Activated T-helper 9 cell treated with anti-CD3 and anti-CD28 coated beads, Interleukin-2, amount 50 U/mL, for 16 hours (primary cell): ENCODE results near the gene ASPM.
"Not testable (repeated sequence)": the region's sequence is repeated elsewhere in the genome, so short reads cannot be mapped to it uniquely, and the experiment has no call there.

Experiments
- DNase-seq: peaks from one replicate; pipeline ENCODE4 v3.0.0-alpha.2; 2020; ENCODE audit warnings: low read depth

Gene ASPM

DNA sequence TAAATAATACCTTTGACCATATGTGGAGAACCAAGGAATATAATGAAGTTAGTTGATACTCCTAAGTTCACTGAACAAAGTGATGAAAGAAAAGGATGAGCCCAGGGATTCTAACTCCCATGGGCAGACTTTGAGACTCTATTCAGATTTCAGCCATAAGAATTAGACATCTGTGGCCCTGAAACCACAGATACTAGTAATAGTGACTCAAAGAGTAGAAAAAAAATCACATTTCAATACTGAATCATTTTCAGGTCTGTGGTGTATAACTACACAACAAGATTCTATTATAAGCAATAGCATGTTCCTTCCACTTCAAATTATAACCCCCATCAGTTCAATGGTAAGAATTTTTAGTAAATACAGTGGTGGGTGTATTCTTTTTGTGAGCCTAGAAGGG, 63.0 kb downstream of the ASPM start:
- DNase-seq = no peak

GRCh38 chr1:197081117-197081753, 65.2 kb downstream of the ASPM start:
- DNase-seq = no peak

GRCh38 chr1:197080323-197080722, 66.1 kb downstream of the ASPM start:
- no peak for DNase-seq

DNA sequence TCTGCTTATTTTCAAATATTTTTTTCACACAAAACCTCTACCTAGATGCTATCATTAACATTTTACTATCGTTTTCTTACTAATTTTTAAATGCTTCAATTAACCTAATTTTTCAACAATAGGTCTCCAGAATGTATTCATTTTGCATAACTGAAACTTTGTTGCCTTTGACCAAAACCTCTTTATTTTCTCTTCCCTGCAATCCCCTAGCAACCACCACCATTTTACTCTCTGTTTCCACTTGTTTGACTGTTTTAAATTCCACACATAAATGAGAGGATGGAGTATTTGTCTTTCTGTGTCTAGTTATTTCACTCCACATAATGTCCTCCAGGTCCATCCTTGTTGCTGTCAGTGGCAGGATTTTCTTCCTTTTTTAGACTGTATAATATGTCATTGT, 69.9 kb downstream of the ASPM start:
- no peak for DNase-seq

DNA sequence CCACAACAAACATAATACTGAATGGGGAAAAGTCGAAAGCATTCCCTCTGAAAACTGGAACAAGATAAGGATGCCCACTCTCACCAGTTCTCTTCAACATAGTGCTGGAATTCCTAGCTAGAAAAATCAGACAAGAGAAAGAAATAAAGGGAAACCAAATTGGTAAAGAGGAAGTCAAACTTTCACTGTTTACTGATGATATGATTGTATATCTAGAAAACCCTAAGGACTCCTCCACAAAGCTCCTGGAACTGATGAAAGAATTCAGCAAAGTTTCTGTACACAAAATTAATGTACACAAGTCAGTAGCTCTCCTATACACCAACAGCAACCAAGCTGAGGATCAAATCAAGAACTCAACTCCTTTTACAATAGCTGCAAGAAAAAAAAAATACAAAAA, 72.5 kb downstream of the ASPM start:
- no peak for DNase-seq

GRCh38 chr1:197067457-197067818, 79.0 kb downstream of the ASPM start:
- no peak for DNase-seq

- DNase-seq = no peak
Observed at GRCh38 chr1:197066719-197067456, 79.6 kb downstream of the ASPM start, which contains the start of gene F13B. F13B (minus strand) TSS chr1:197067260; CDS start chr1:197067223, 37 bp downstream.

DNA sequence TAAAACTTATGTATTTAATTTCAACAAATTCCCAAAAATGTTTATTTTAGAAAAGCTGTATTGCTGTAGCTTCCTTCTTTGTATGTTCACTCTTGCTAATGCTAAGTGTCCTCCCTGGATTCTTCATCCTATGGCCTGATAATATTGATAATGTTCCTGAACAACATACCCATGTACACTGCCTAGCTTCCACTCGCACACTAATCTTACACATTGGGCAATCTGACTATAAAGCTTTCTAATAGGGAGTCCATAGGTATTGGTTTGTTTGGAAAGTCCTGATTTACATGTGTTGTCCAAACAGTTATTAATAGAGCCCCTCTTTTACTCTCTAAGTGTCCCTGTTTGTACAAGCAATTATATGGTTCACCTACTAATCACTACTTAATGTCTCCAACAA, 80.2 kb downstream of the ASPM start:
- DNase-seq = no peak

DNA sequence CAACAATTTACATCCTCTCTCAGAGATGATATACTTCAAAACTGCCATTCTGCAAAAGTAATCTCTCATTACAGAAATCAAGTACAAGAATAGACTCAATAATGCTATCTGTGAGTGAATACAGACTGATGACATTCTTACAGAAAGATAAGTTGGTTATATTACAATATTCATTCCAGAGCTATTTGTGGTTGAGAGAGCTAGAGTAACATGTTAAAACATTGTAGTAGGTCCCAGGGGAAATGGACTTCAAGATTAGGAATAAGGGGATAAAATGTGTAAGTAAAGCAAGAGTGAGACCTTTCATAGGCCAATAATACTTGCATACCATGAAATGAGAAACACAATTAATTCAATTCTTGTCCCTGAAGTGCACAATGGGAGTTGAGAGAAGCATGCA, 80.9 kb downstream of the ASPM start:
- DNase-seq = no peak

- DNase-seq = no peak
Observed at GRCh38 chr1:197063212-197063611, 83.3 kb downstream of the ASPM start.

DNA sequence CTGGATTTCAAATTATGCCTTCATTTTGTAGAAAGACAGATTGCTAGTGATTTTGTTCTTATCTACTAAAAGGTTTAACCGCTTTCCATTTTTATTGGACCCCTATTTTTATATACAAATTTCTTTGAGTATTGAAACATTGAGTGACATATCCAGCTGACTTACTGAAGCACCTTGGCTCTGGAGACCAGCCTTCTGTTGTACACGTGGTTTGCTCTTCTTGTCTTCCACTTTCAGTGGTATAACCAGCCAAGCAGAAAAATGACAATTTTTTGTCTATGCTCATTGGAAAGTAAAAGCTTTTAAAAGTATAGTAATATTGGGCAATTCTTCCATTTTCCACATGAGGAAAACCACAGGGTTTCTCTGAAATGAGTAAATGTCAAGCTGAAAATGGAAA, 83.8 kb downstream of the ASPM start:
- no peak for DNase-seq

GRCh38 chr1:197049100-197049499, 97.4 kb downstream of the ASPM start:
- DNase-seq = no peak

- DNase-seq = no peak
Observed at GRCh38 chr1:197042676-197043341, 103.7 kb downstream of the ASPM start.

- no peak for DNase-seq
Observed at GRCh38 chr1:197041486-197042353, 104.7 kb downstream of the ASPM start.

DNA sequence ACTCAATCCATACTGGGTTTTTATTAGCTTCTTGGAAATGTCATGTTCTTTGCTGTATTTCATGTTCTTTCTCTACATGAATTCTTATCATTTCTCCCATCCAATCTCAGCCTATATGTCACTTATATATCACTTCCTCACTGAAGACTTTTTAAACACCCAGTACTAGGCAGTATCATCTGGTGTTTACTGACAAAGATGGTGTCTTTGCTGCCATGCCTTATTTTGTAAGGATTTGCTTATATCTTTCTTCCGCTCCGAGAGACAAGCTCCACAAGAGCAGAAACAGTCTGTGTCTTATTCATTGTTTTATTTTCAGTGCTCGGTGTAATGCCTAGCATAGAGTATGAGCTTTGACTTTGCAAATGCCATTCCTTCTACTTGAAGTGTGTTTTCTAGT, 109.6 kb downstream of the ASPM start:
- no peak for DNase-seq

- DNase-seq = not testable (repeated sequence)
Observed at GRCh38 chr1:197034631-197035339, 111.7 kb downstream of the ASPM start.
